DOHH2 (cell line): ENCODE measurements around the gene ELL2.

Source experiments
- CTCF ChIP-seq: fragments of 200-600 bp; sonication (generic); IDR thresholded peaks from one replicate; pipeline ENCODE4 v1.5.1; 2014; ENCODE audit warnings: antibody characterized with exemption, mild to moderate bottlenecking, low read depth, low read length; ENCODE audit not compliant: poor library complexity, severe bottlenecking
- EZH2phosphoT487 ChIP-seq: fragments of 200-600 bp; sonication (generic); IDR thresholded peaks from 2 replicates; pipeline ENCODE4 v1.6.1; 2017; ENCODE audit warnings: borderline replicate concordance, mild to moderate bottlenecking, antibody characterized with exemption, low read length, moderate library complexity, mixed read lengths

GRCh38 chr5:95874246-95874645 lies 87.4 kb downstream of the ELL2 start:
- TF ChIP-seq CTCF (no peak), EZH2phosphoT487 (no peak)
